T47D (cell line): ENCODE results near the gene IER2.

Experiments
- DNase-seq, 2 experiments: peaks; one replicate each; pipeline versions ENCODE4 v3.0.0 to v3.0.0-alpha.2; 2011 to 2012; ENCODE audit warnings: low read depth in 1 of 2, low spot score in 1 of 2
- JUND ChIP-seq: IDR thresholded peaks from 2 replicates; pipeline ENCODE4 v1.6.1; 2012; ENCODE audit warnings: low read depth
- in situ Hi-C: cut with HindIII; loops from 2 replicates; pipeline ENCODE4 v1.10.0; 2016; ENCODE audit warnings: low sequenced_read_pairs, low pct_unique_long_range_greater_than_20kb

Gene IER2

GRCh38 chr19:13122980-13123957 is 26.9 kb upstream of the IER2 start:
- no peak for DNase-seq
- TF ChIP-seq JUND: no peak
- in situ Hi-C loops: no loop called here

GRCh38 chr19:13127051-13127450 is 23.2 kb upstream of the IER2 start:
- no peak for TF ChIP-seq JUND
- in situ Hi-C loops: no loop called here
- no peak for DNase-seq

- no peak for TF ChIP-seq JUND
- DNase-seq: no peak
- in situ Hi-C loops: no loop called here
These were observed 22.2 kb upstream of the IER2 start for GRCh38 chr19:13127811-13128575.

GRCh38 chr19:13128583-13128982 is 21.6 kb upstream of the IER2 start:
- peak in 1 of 2 experiments; percentile 46 for DNase-seq
- no peak for TF ChIP-seq JUND
- in situ Hi-C loops: no loop called here

GRCh38 chr19:13129384-13129783 is 20.8 kb upstream of the IER2 start:
- in situ Hi-C loops: no loop called here

GRCh38 chr19:13130886-13131490 is 19.2 kb upstream of the IER2 start:
- no peak for DNase-seq
- TF ChIP-seq JUND: no peak
- in situ Hi-C loops: no loop called here

More at GRCh38 chr19:13129384-13129783, 20.8 kb upstream of the IER2 start:
- no peak for DNase-seq
- TF ChIP-seq JUND: no peak

GRCh38 chr19:13132471-13133180 is 17.6 kb upstream of the IER2 start:
- in situ Hi-C loops: no loop called here
- no peak for DNase-seq
- TF ChIP-seq JUND: no peak

GRCh38 chr19:13133241-13133870 is 16.9 kb upstream of the IER2 start:
- DNase-seq: no peak
- no peak for TF ChIP-seq JUND
- in situ Hi-C loops: no loop called here

GRCh38 chr19:13134626-13135025 is 15.6 kb upstream of the IER2 start:
- no peak for TF ChIP-seq JUND
- in situ Hi-C loops: no loop called here
- no peak for DNase-seq

GRCh38 chr19:13135068-13136062 is 14.8 kb upstream of the IER2 start:
- no peak for TF ChIP-seq JUND
- in situ Hi-C loops: no loop called here
- DNase-seq: no peak
